ENCODE data around the gene SOBP.

DNA sequence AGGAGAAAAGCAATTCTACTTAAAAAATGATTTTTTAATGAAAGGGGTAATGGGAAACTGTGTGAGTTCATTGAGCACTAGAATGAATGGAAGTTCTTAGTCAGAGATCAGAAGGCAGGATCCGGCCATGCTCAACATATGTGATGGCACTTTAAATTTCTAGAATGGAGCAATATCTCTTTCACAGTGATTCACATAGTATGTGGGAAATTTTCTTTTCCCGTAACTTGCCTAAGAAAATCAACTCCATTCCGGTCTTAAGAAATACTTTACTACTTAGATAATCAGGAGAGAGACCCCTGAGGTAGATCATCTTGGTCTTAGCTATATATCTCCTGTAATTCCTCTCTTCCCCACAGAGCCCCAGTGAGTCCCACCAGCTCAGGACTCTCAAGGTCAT, 202.4 kb downstream of the SOBP start:
- no peak for TF ChIP-seq CTCF (IDR thresholded peaks at IDR 0.05)
- TF ChIP-seq POLR2A (IDR thresholded peaks at IDR 0.05): no peak
